HG03196 (cell line): ENCODE results near the gene SCFD2.
"Not testable (repeated sequence)": the region's sequence is repeated elsewhere in the genome, so short reads cannot be mapped to it uniquely, and the experiment has no call there.

Experiments used
- ATAC-seq: cut with Tn5 transposase; IDR thresholded peaks from one replicate; pipeline ENCODE4 v1.9.1; 2021; ENCODE audit not compliant: unreplicated experiment

Gene SCFD2

GRCh38 chr4:52996261-52997131, 369.4 kb downstream of the SCFD2 start:
- ATAC-seq: no peak

- ATAC-seq: no peak
Observed at GRCh38 chr4:52995360-52996030, 370.4 kb downstream of the SCFD2 start.

GRCh38 chr4:52994567-52994966, 371.3 kb downstream of the SCFD2 start:
- ATAC-seq: no peak

- ATAC-seq: no peak
Observed at GRCh38 chr4:52993771-52994170, 372.1 kb downstream of the SCFD2 start.

- not testable (repeated sequence) for ATAC-seq
Observed at GRCh38 chr4:52992551-52992950, 373.3 kb downstream of the SCFD2 start.

- ATAC-seq: no peak
Observed at GRCh38 chr4:52991472-52991871, 374.4 kb downstream of the SCFD2 start.

GRCh38 chr4:52990706-52991105, 375.2 kb downstream of the SCFD2 start:
- no peak for ATAC-seq

- ATAC-seq: no peak
Observed at GRCh38 chr4:52989865-52990264, 376.0 kb downstream of the SCFD2 start.

- ATAC-seq: no peak
Observed at GRCh38 chr4:52987392-52988056, 378.3 kb downstream of the SCFD2 start.

- ATAC-seq: no peak
Observed at GRCh38 chr4:52984462-52984881, 381.4 kb downstream of the SCFD2 start.

- ATAC-seq: no peak
Observed at GRCh38 chr4:52983563-52984303, 382.1 kb downstream of the SCFD2 start.

GRCh38 chr4:52982946-52983340, 382.9 kb downstream of the SCFD2 start:
- ATAC-seq: no peak

- no peak for ATAC-seq
Observed at GRCh38 chr4:52982255-52982945, 383.5 kb downstream of the SCFD2 start.

- ATAC-seq: no peak
Observed at GRCh38 chr4:52979821-52980590, 385.9 kb downstream of the SCFD2 start.

GRCh38 chr4:52979020-52979419, 386.8 kb downstream of the SCFD2 start:
- ATAC-seq: no peak

GRCh38 chr4:52977252-52977651, 388.6 kb downstream of the SCFD2 start:
- no peak for ATAC-seq

- no peak for ATAC-seq
Observed at GRCh38 chr4:52976523-52977230, 389.2 kb downstream of the SCFD2 start.

- no peak for ATAC-seq
Observed at GRCh38 chr4:52968691-52969090, 397.2 kb downstream of the SCFD2 start.

GRCh38 chr4:52968241-52968640, 397.6 kb downstream of the SCFD2 start:
- ATAC-seq: no peak
